Heart left ventricle (tissue), 16 donors: Measurements from ENCODE around the gene OPRPN. TPM values are rescaled to one million over a fixed set of nuclear protein-coding genes. Genes with fewer than 3 reads are reported as not detected.

Source experiments
- ATAC-seq, 4 donors: fragments of 200-7000 bp; cut with Tn5 transposase; one replicate each; pipeline ENCODE4 v1.9.1; 2020 to 2022; ENCODE audit warnings: moderate library complexity in 4 of 4, mild to moderate bottlenecking in 3 of 4, moderate number of reproducible peaks in 1 of 4
- DNase-seq, 5 donors: peaks; one replicate each; pipeline ENCODE4 v3.0.0-alpha.2; 2020
- H3K27ac ChIP-seq, 12 donors: fragments of 200-600 bp; sonication (generic) in 4 of 12; one replicate each; pipeline versions ENCODE4 v1.5.0 to v1.8.0; 2016 to 2022; ENCODE audit warnings: mild to moderate bottlenecking in 2 of 12
- H3K27me3 ChIP-seq, 9 donors: fragments of 200-600 bp; sonication (generic) in 2 of 9; one replicate each; pipeline versions ENCODE4 v1.5.1 to v1.8.0; 2016 to 2022; ENCODE audit warnings: mild to moderate bottlenecking in 3 of 9
- H3K36me3 ChIP-seq, 9 donors: fragments of 200-600 bp; sonication (generic) in 2 of 9; one replicate each; pipeline versions ENCODE4 v1.5.0 to v1.8.0; 2018 to 2022; ENCODE audit warnings: mild to moderate bottlenecking in 2 of 9
- H3K4me1 ChIP-seq, 12 donors: fragments of 200-600 bp; sonication (generic) in 4 of 12; one replicate each; pipeline versions ENCODE4 v1.5.0 to v1.8.0; 2016 to 2022; ENCODE audit warnings: mild to moderate bottlenecking in 3 of 12
- H3K4me3 ChIP-seq, 12 donors: fragments of 200-600 bp; sonication (generic) in 4 of 12; one replicate each; pipeline versions ENCODE4 v1.5.0 to v1.8.0; 2017 to 2022; ENCODE audit warnings: mild to moderate bottlenecking in 9 of 12, moderate library complexity in 4 of 12
- H3K9me3 ChIP-seq, 12 donors: fragments of 200-600 bp; sonication (generic) in 4 of 12; one replicate each; pipeline versions ENCODE4 v1.5.0 to v1.8.0; 2016 to 2022; ENCODE audit warnings: mild to moderate bottlenecking in 1 of 12
- POLR2A ChIP-seq, 2 donors: fragments of 450-650 bp; IDR thresholded peaks; one replicate each; pipeline ENCODE4 v1.6.1; 2017; ENCODE audit warnings: antibody characterized with exemption in 2 of 2, mild to moderate bottlenecking in 2 of 2, moderate library complexity in 2 of 2
- whole genome bisulfite sequencing, 4 donors: extraction: QIAGEN DNeasy Blood & Tissue Kit in 2 of 4; methylation state at CpG; one replicate each; pipeline versions ENCODE4 v1.1.5 to v1.1.7; 2013 to 2018; 5-methylcytosine and 5-hydroxymethylcytosine counted together
- intact Hi-C, 10 donors: fragments of 100-400 bp; cut with DNase I; formaldehyde crosslinking; loops; one replicate each; pipeline versions ENCODE4 v1.11.1 to v1.14.2; 2022
- polyA plus RNA-seq, 2 donors: library from polyadenylated mRNA; stranded (reverse); fragments of 200-250 nt; gene quantifications; one replicate each; pipeline ENCODE4 v1.2.3, GENCODE V29; 2013
- total RNA-seq, 9 donors: library from RNA; depleted of rRNA in 2 of 9; stranded (reverse); fragments of >200 nt in 2 of 9; fragmentation: NEBNext Ultra II Directional in 3 of 9; extraction: Animal tissue kit (Norgen Biotek cat#: 25700) in 3 of 9; gene quantifications; one replicate each; pipeline versions ENCODE4 v1.1.0 to v1.2.4, GENCODE V29; 2016 to 2023
- TF ChIP-seq, protein P1 (sequence below), 12 donors: fragments of 200-600 bp; sonication (generic) in 4 of 12; IDR thresholded peaks; one replicate each; pipeline versions ENCODE4 v1.5.0 to v1.8.0; 2018 to 2022; ENCODE audit warnings: antibody characterized with exemption in 12 of 12, mild to moderate bottlenecking in 5 of 12
- donor health status: ischemic (EF 13 %, LVEDD 7.1; RV severe dilation, severe dysfunction).
- donor health status: healthy with polysubstance abuse.
- donor health status: DM: no; HTN: yes; CAD: no.
- donor health status: DM: no; HTN: no; CAD: no.
- donor health status: ischemic (EF 25% LVEDD 6.9; RV normal size, moderate dysfunction).
- donor health status: ischemic (EF 25% LVEDD 5.7; RV mildly dilated, moderate dysfunction).
- donor health status: healthy.
- donor health status: DM: yes; HTN: yes; CAD: no.
- donor health status: ischemic (EF 35%, LVEDD 5.7; RV mildly dilated, moderate dysfunction).
- donor health status: nonischemic (EF 11% LVEDD 7.7; RV severe dilation, severe dysfunction).
- donor health status: DM: yes; HTN: yes; CAD: no.
- donor health status: PGD.
- donor health status: ischemic (EF 29% LVEDD 5.4; RV normal size, mild dysfunction).
- donor health status: nonischemic (EF 23%, LVEDD 6.1; RV moderate dilation, normal function).

OPRPN gene
- total and polyA plus RNA-seq, 11 donors, result not detected

GRCh38 chr4:70399319-70399718, 1.6 kb downstream of the OPRPN start:
- DNase-seq (no peak), ATAC-seq (no peak)
- Histone ChIP-seq H3K4me1 (no peaks in the 10 kb centered on the region), H3K9me3 (peaks cover 0 to 4% (median 0%) of the 10 kb centered on the region in 12 donors), H3K36me3 (no peaks in the 10 kb centered on the region), H3K4me3 (no peak overlapping the region), H3K27me3 (no peaks in the 10 kb centered on the region), H3K27ac (no peak overlapping the region)
- intact Hi-C loops, result no loop called here
- TF ChIP-seq, protein P1, sequence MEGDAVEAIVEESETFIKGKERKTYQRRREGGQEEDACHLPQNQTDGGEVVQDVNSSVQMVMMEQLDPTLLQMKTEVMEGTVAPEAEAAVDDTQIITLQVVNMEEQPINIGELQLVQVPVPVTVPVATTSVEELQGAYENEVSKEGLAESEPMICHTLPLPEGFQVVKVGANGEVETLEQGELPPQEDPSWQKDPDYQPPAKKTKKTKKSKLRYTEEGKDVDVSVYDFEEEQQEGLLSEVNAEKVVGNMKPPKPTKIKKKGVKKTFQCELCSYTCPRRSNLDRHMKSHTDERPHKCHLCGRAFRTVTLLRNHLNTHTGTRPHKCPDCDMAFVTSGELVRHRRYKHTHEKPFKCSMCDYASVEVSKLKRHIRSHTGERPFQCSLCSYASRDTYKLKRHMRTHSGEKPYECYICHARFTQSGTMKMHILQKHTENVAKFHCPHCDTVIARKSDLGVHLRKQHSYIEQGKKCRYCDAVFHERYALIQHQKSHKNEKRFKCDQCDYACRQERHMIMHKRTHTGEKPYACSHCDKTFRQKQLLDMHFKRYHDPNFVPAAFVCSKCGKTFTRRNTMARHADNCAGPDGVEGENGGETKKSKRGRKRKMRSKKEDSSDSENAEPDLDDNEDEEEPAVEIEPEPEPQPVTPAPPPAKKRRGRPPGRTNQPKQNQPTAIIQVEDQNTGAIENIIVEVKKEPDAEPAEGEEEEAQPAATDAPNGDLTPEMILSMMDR (IDR thresholded peaks at IDR 0.05), result no peak
- TF ChIP-seq POLR2A (IDR thresholded peaks at IDR 0.05), result no peak
- 77 to 94% (median 86%) methylated on average over 1 of the region's 1 CpG for WGBS, 4 donors

- Histone ChIP-seq H3K9me3 (peaks cover 0 to 4% (median 0%) of the 10 kb centered on the region in 12 donors), H3K27ac (no peak overlapping the region), H3K27me3 (no peaks in the 10 kb centered on the region), H3K4me3 (no peak overlapping the region), H3K36me3 (no peaks in the 10 kb centered on the region), H3K4me1 (no peaks in the 10 kb centered on the region)
- DNase-seq (no peak), ATAC-seq (no peak)
- intact Hi-C loops, result no loop called here
- no peak for TF ChIP-seq POLR2A (IDR thresholded peaks at IDR 0.05)
- TF ChIP-seq, protein P1 (IDR thresholded peaks at IDR 0.05), result no peak
- WGBS, 4 donors, result 75 to 92% (median 87%) methylated on average over 1 of the region's 1 CpG
Measured at GRCh38 chr4:70402762-70403161, 5.0 kb downstream of the OPRPN start.

- 64 to 73% (median 71%) methylated on average over 6 of the region's 6 CpGs for WGBS, 4 donors
- Histone ChIP-seq H3K4me3 (no peak overlapping the region), H3K27ac (no peak overlapping the region), H3K9me3 (peaks cover 0 to 4% (median 0%) of the 10 kb centered on the region in 12 donors), H3K36me3 (no peaks in the 10 kb centered on the region), H3K27me3 (no peaks in the 10 kb centered on the region), H3K4me1 (no peaks in the 10 kb centered on the region)
- ATAC-seq (no peak), DNase-seq (no peak)
- TF ChIP-seq, protein P1 (IDR thresholded peaks at IDR 0.05), result no peak
- TF ChIP-seq POLR2A (IDR thresholded peaks at IDR 0.05), result no peak
- intact Hi-C loops, result no loop called here
Measured at GRCh38 chr4:70405765-70406164, 8.0 kb downstream of the OPRPN start.

DNA sequence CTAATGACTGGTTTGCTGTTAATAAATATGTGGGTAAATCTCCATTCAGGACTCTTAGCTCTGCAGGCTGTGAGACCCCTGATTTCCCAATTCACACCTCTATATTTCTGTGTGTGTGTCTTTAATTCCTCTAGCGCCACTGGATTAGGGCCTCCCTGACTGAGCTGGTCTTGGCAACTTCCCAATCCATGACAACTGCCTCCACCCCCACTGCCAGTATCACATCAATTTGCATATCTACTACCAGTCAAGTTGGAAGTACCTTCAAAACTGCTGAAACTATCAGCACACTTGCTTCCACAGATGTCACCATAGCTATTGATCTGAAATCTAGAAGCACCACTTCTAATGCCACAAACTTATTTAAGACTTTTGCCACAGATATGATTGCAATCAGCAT, 27.6 kb downstream of the OPRPN start:
- TF ChIP-seq POLR2A (IDR thresholded peaks at IDR 0.05), result no peak
- TF ChIP-seq, protein P1 (IDR thresholded peaks at IDR 0.05), result no peak
- ATAC-seq, result no peak

More for the DNA sequence above, 27.6 kb downstream of the OPRPN start:
- Histone ChIP-seq H3K27ac (no peak overlapping the region), H3K9me3 (peaks cover 0 to 5% (median 0%) of the 10 kb centered on the region in 12 donors), H3K36me3 (no peaks in the 10 kb centered on the region), H3K4me1 (no peaks in the 10 kb centered on the region), H3K27me3 (no peaks in the 10 kb centered on the region), H3K4me3 (no peak overlapping the region)
- DNase-seq, result no peak
- 62 to 79% (median 66%) methylated on average over 1 of the region's 1 CpG for WGBS, 4 donors
- intact Hi-C loops, result no loop called here
